ENCODE measurements around the gene GTPBP3. TPM values are rescaled to one million over a fixed set of nuclear protein-coding genes. Genes with fewer than 3 reads are reported as not detected.

GTPBP3 gene
- total RNA-seq, 1 experiment from 2014 or later: 62.9 TPM

GRCh38 chr19:17327654-17328516 is 9.5 kb upstream of the GTPBP3 start:
- no peaks in the 10 kb centered on the region for H3K27me3 ChIP-seq (ENCODE audit: insufficient read depth, low read length)
- H3K4ac ChIP-seq (ENCODE audit: low read depth, low read length): no peak overlapping the region
- no peak overlapping the region for H2BK120ac ChIP-seq (ENCODE audit: low read depth, low read length, poor library complexity, severe bottlenecking)
- TF ChIP-seq CTCF (conservative IDR thresholded peaks at IDR 0.05): peak; percentile 74
- H2BK12ac ChIP-seq (ENCODE audit: insufficient read length, low read depth, low read length): no peak overlapping the region
- H2BK5ac ChIP-seq (ENCODE audit: insufficient read length, low read length): no peak overlapping the region
- no peak overlapping the region for H2BK15ac ChIP-seq (ENCODE audit: low read depth, low read length)
- no peaks in the 10 kb centered on the region for H4K20me1 ChIP-seq (ENCODE audit: control insufficient read depth, insufficient read depth, insufficient read length)
- H3K4me2 ChIP-seq (ENCODE audit: insufficient read depth, insufficient read length, low read length): peak overlapping the region; percentile 37
- no peak overlapping the region for H2AK5ac ChIP-seq (ENCODE audit: insufficient read length, low read length)
- H3K9me3 ChIP-seq (ENCODE audit: control insufficient read depth, low read depth, low read length): no peaks in the 10 kb centered on the region
- WGBS (ENCODE audit: extremely low coverage, insufficient read length, low lambda C conversion rate): no CpG with 5 or more reads among the region's 64 CpGs
- no peak overlapping the region for H3K9ac ChIP-seq (ENCODE audit: extremely low read depth, insufficient read length, low read length)
- H3K14ac ChIP-seq (ENCODE audit: insufficient read depth, low read length): 0 out of 2 replicates have a peak overlapping the region, but pooled peaks have one; percentile 26
- no peak overlapping the region for H4K5ac ChIP-seq (ENCODE audit: insufficient read length, low read depth, low read length)
- peaks cover 4 to 30% of the 10 kb centered on the region in 2 experiments for H3K4me1 Mint-ChIP-seq
- no peaks in the 10 kb centered on the region; a peak in 1 of 5 replicates for H3K9me3 Mint-ChIP-seq
- H3K79me1 ChIP-seq (ENCODE audit: insufficient read depth, low read depth, low read length, poor library complexity, severe bottlenecking): no peaks in the 10 kb centered on the region
- H3K27ac Mint-ChIP-seq: peak overlapping the region; percentile 94 to 97 (median 96); a peak in 6 of 7 replicates
- H2BK20ac ChIP-seq (ENCODE audit: low read depth, low read length, poor library complexity, severe bottlenecking): no peak overlapping the region
- H3T11ph ChIP-seq (ENCODE audit: low read length): no peak overlapping the region
- peak overlapping the region; percentile 81 to 93 for H3K4me3 Mint-ChIP-seq
- H3K23me2 ChIP-seq (ENCODE audit: insufficient read length, low read depth, low read length, poor library complexity, severe bottlenecking): peaks cover 5% of the 10 kb centered on the region
- no peak overlapping the region for H4K8ac ChIP-seq (replicated peaks; ENCODE audit: insufficient read length, low read depth, low read length)
- H3K27me3 Mint-ChIP-seq (ENCODE audit: low read depth): peaks cover 6% of the 10 kb centered on the region
- H3K18ac ChIP-seq (ENCODE audit: insufficient read length, low read depth, low read length): peak overlapping the region; percentile 51
- peak; percentile 96 for DNase-seq
- H3K36me3 Mint-ChIP-seq (ENCODE audit: insufficient read depth in 1 of 3, low read depth in 3 of 3): peaks cover 13 to 46% (median 34%) of the 10 kb centered on the region in 3 experiments
- no peaks in the 10 kb centered on the region for H3K79me2 ChIP-seq (ENCODE audit: insufficient read depth, low read length)
- H3K4me1 ChIP-seq (ENCODE audit: insufficient read depth, low read length): no peaks in the 10 kb centered on the region
- no peak overlapping the region for H2AFZ ChIP-seq (ENCODE audit: low read length)
- H4K91ac ChIP-seq (ENCODE audit: insufficient read length, low read depth, low read length): no peak overlapping the region
- no peak overlapping the region for H3K27ac ChIP-seq (ENCODE audit: insufficient read length, low read depth, low read length)
- H3K56ac ChIP-seq (ENCODE audit: insufficient read length, low read depth, low read length): no peak overlapping the region
- no peak overlapping the region for H3K23ac ChIP-seq (ENCODE audit: insufficient read length, low read depth, low read length)

Measured in H9 (cell line).